DND-41 (cell line): ENCODE measurements around the gene RPS24.

Source experiments
- CTCF ChIP-seq: IDR thresholded peaks from 2 replicates; pipeline ENCODE4 v1.5.1; 2012; ENCODE audit warnings: borderline replicate concordance, low read length, moderate library complexity, mild to moderate bottlenecking; ENCODE audit not compliant: poor library complexity, severe bottlenecking; ENCODE audit errors: extremely low read depth
- EZH2 ChIP-seq: IDR thresholded peaks from 3 replicates; pipeline ENCODE4 v1.6.1; 2012; ENCODE audit warnings: borderline replicate concordance, low read depth, mild to moderate bottlenecking, moderate library complexity, low read length, inconsistent platforms; ENCODE audit not compliant: severe bottlenecking

- no peak for TF ChIP-seq CTCF
- TF ChIP-seq EZH2, result no peak
Measured at GRCh38 chr10:78081292-78081691, 47.6 kb downstream of the RPS24 start.
